ENCODE results near the gene HOXA13. TPM values are rescaled to one million over a fixed set of nuclear protein-coding genes. Genes with fewer than 3 reads are reported as not detected.

HOXA13 gene
- total RNA-seq, 2 experiments from 2014 or later = not detected

DNA sequence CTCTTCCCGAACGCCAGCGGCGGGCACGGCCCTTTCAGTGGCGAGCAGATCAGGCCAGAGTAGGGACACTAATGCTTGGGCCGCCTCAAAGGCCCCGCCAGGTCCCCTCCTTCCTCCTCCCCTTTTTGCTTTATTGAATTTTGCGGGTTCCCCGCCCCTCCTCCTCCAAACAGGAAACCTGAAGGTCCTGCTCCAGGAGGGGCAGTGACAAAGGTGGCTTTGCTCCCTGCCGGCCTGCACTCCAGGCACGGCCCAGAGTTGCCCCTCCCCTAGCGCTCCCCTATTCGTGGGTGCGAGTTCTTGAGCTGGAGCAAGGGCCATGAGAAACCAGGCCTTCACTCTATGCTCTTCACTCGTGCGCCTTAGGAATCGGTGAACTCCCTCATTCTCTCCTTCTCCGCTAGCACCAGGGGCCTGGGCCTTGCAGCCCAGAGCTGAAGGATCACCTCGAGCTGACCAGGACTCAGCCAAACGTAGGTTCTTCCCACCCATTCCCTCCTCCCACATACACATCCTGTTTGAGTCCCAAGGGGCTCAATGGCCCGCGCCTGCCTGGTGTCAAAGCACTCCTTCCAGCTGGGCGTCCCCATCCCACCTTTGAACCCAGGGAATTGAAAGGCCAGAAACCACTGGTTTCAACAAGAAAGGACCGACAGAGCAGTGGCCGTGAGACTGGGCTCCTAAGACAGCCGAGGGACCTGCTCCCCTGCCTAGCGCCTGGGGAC, 51.7 kb downstream of the HOXA13 start:
- Mint-ChIP-seq H3K9me3 (ENCODE audit: low read depth) (no peaks in the 10 kb centered on the region), H3K36me3 (ENCODE audit: low read depth) (no peaks in the 10 kb centered on the region), H3K4me1 (peaks cover 20% of the 10 kb centered on the region), H3K27ac (no peak overlapping the region), H3K27me3 (peaks cover 62% of the 10 kb centered on the region), H3K4me3 (no peak overlapping the region)
- ChIA-PET POLR2A (no interaction called here), CTCF (interaction anchor here (0.8 to 3.6 kb wide), 7 partner anchors 13 to 99 kb away, joined by 3 to 16 read pairs (median 7); no protein-coding TSS in a partner anchor)
- DNase-seq = peak; percentile 7
- ATAC-seq = no peak
- intact Hi-C loops (cut with DNase I, micrococcal nuclease) = loop anchor here in 1 of 2 experiments (2.0 kb wide), 1 partner anchor 19 kb away; no protein-coding TSS in a partner anchor

DNA sequence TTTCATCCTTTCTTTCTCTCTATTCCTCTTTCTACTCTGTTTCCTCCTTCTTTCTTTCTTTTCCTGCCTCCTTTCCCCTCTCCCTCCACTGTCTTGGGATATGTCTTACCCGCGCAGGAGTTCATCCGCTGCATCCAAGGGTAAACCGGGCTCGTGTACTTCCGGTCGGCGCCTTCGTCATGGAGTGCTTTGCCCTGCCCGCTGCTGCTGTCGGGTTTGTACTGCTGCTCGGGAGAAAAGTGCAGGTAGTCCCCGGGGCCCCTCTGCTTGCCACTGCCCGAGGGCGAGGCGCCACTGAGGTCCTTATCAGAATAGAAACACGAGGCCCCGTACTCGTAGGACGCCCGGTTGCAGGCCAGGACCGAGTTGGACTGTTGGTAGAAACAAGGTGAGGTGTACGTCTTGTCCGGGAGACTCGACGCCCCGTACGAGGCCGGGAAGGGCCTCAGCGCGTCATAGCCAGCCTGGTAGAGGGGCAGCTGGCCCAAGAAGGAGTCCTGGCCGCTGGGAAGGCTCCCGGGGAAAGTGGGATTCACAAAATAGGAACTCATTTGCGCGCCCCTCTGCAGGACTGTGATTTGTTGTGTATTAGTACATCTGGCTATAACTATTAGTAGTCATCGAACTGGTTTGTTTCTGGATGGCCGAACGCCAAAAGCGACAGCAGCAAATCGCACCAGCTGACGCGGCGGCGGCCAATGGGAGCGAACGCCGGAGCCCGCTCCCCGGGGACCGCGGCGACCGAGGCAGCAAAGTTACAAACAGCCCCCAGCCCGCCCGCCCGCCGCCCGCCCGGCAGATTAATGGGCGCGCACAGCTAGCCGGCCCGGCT, 52.5 kb downstream of the HOXA13 start, which contains the start of gene HOXA6:
TSS of gene HOXA6 (minus strand) at position 576 of the 832 bp plus-strand sequence. CDS start at position 551, 25 bp downstream.
- POLR2A ChIA-PET = no interaction called here
- DNase-seq = peak; percentile 29
- CTCF ChIA-PET = interaction anchor here (1.1 to 2.0 kb wide), 3 partner anchors 14 to 48 kb away, joined by 3 to 8 read pairs (median 7); no protein-coding TSS in a partner anchor
- no peaks in the 10 kb centered on the region for H3K36me3 Mint-ChIP-seq (ENCODE audit: low read depth)
- peaks cover 20% of the 10 kb centered on the region for H3K4me1 Mint-ChIP-seq
- no peak within 1 kb of the TSS for H3K27ac Mint-ChIP-seq
- no peak within 1 kb of the TSS for H3K4me3 Mint-ChIP-seq
- peaks cover 61% of the 10 kb centered on the region for H3K27me3 Mint-ChIP-seq
- intact Hi-C loops (cut with DNase I, micrococcal nuclease) = loop anchor here in 1 of 2 experiments (2.0 kb wide), 1 partner anchor 19 kb away; no protein-coding TSS in a partner anchor
- no peaks in the 10 kb centered on the region for H3K9me3 Mint-ChIP-seq (ENCODE audit: low read depth)
- ATAC-seq = no peak

DNA sequence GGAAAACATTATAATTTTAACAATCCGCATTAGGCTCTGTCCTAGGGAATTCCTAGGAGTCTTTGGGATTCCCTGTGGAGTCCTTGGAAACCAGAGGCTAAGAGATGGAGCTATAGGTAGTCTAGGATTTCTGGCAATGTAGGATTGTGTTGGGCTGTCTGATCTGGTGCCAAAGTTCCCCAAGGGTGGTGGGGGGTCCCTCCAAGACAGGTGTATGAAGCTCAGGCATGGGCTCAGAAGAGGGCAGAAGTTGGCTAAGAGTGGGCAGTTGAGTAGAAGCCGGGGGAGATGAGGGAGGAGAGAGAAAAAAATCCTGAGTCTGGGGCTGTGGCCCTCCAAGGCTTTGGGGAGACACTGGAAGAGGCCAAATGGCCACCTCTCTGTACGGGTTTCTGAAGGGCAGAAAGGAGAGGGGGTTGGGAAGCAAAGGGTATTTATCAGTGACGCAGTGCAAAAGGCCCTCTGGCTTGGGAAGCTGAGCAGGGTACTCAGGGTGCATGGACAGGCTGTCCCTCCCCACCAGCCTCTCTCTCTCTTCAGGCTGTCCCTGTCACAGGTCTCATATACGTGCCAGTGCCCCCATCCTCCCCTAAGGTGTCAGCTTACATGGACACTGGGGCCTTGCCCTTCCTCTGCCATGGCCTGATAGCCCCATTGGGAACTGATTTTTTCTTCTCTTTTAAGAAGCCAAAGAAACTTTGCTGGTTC, 53.2 kb downstream of the HOXA13 start:
- POLR2A ChIA-PET = no interaction called here
- CTCF ChIA-PET = interaction anchor here (1.9 kb wide), 1 partner anchor 33 kb away, joined by 6 read pairs; no protein-coding TSS in a partner anchor

DNA sequence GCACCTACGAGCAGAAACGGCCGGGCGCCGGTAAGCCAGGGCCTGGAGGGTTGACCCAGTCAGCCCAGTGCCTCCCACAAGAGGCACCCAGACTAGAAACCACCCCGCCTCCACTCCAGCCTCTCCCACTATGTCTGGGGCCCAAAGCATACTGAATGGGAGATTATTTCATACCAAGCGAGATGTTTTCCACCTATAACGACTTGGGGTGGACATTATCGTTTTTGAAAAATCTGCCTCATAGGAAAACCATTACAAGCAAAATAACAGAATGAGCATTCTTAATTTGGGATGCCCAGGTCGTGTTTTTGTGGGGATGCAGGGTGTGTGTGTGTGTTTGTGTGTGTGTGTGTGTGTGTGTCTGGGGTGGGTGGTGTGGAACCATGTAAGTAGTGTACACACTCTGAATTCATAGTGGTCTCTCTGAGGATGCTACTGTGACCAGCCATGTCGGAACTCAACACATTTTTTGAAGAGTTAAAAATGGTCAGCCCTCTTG, 53.9 kb downstream of the HOXA13 start:
- DNase-seq (no peak), ATAC-seq (no peak)
- Mint-ChIP-seq H3K36me3 (ENCODE audit: low read depth) (no peaks in the 10 kb centered on the region), H3K4me1 (peaks cover 8% of the 10 kb centered on the region), H3K27ac (no peak overlapping the region), H3K9me3 (ENCODE audit: low read depth) (no peaks in the 10 kb centered on the region), H3K4me3 (no peak overlapping the region), H3K27me3 (peaks cover 54% of the 10 kb centered on the region)
- intact Hi-C loops (cut with DNase I, micrococcal nuclease) = no loop called here
- ChIA-PET POLR2A (no interaction called here), CTCF (interaction anchor here (1.9 kb wide), 1 partner anchor 34 kb away, joined by 6 read pairs; no protein-coding TSS in a partner anchor)

More for the DNA sequence above, 53.2 kb downstream of the HOXA13 start:
- Mint-ChIP-seq H3K4me3 (no peak overlapping the region), H3K36me3 (ENCODE audit: low read depth) (no peaks in the 10 kb centered on the region), H3K9me3 (ENCODE audit: low read depth) (no peaks in the 10 kb centered on the region), H3K27me3 (peaks cover 56% of the 10 kb centered on the region), H3K27ac (no peak overlapping the region), H3K4me1 (peaks cover 15% of the 10 kb centered on the region)
- intact Hi-C loops (cut with DNase I, micrococcal nuclease) = no loop called here
- ATAC-seq (no peak), DNase-seq (no peak)

DNA sequence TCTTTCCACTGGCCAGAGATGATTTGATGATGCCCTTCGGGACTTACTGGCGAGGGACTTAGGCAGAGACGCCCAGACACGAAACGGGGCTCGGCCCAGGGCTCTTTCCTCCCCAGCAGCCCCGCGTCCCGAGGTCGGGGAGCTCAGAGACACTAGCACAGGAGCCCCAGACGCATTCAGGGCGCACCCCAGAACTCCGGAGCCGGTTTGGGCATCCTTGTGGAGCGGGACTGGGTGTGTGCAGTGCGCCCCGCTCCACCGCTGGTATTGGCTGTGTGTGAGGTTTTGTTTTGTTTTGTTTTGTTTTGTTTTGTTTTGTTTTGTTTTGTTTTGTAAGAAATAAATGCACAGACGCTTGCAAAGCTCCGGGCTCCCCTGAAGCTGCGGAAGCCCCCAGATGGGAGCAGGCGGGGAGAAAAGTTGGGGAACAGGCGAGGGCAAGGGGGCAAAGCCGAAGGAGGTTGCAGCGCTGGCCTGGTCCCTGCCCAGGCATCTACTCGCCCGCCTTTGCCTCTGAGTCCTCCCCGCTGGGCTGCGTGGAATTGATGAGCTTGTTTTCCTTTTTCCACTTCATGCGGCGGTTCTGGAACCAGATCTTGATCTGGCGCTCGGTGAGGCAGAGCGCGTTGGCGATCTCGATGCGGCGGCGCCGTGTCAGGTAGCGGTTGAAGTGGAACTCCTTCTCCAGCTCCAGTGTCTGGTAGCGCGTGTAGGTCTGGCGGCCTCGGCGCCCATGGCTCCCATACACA, 54.6 kb downstream of the HOXA13 start:
- Mint-ChIP-seq H3K9me3 (ENCODE audit: low read depth) (no peaks in the 10 kb centered on the region), H3K36me3 (ENCODE audit: low read depth) (no peaks in the 10 kb centered on the region), H3K4me3 (no peak overlapping the region), H3K27me3 (peaks cover 51% of the 10 kb centered on the region), H3K4me1 (peaks cover 6% of the 10 kb centered on the region), H3K27ac (no peak overlapping the region)
- POLR2A ChIA-PET = no interaction called here
- ATAC-seq = no peak
- CTCF ChIA-PET = interaction anchor here (0.6 to 1.9 kb wide), 3 partner anchors 34 to 463 kb away, joined by 3 to 6 read pairs (median 3); no protein-coding TSS in a partner anchor
- no peak for DNase-seq
- intact Hi-C loops (cut with DNase I, micrococcal nuclease) = no loop called here

DNA sequence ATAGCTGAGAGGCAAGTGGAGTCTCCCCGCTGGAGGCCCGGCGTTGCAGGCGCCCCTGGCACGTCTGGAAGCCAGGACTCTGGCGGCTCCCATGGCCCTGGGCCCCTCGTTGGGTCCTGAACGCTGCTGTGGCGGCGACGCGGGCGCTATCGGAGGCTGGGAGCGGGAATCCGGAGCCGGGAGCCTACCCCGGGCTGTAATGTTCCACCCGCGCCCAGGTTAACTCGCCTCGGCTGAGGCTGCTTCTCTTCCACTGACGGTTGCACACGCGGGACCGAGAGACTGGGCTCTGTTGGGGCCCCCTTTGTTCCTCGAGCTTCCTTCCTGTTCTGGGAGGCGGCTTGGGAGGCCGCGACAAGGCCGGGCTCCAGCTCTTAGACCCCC, 55.1 kb downstream of the HOXA13 start:
- ChIA-PET POLR2A (no interaction called here), CTCF (interaction anchor here (0.6 to 1.9 kb wide), 2 partner anchors 35 to 290 kb away, joined by 3 to 6 read pairs; no protein-coding TSS in a partner anchor)
- intact Hi-C loops (cut with DNase I, micrococcal nuclease) = no loop called here
- H3K4me1 Mint-ChIP-seq = peaks cover 6% of the 10 kb centered on the region
- H3K27ac Mint-ChIP-seq = no peak overlapping the region
- no peaks in the 10 kb centered on the region for H3K9me3 Mint-ChIP-seq (ENCODE audit: low read depth)
- ATAC-seq = no peak
- H3K36me3 Mint-ChIP-seq (ENCODE audit: low read depth) = no peaks in the 10 kb centered on the region
- peaks cover 45% of the 10 kb centered on the region for H3K27me3 Mint-ChIP-seq
- H3K4me3 Mint-ChIP-seq = no peak overlapping the region
- DNase-seq = no peak

Small RNA genes within 50 kb of the gene (microRNA-seq; reads per million reads assigned to microRNA genes)
- 2.5 reads per million for gene MIR196B (ENCODE audit: borderline replicate concordance)

Other genes starting within 250 kb of the HOXA13 start
- gene HOXA1, start 104.1 kb downstream of the HOXA13 start, total RNA-seq = under 1 TPM; 0.12 to 0.14 TPM
- gene HOXA2, start 97.4 kb downstream of the HOXA13 start, total RNA-seq = not detected
- under 1 TPM in 1 of 2 experiments, not detected in 1; 0.25 TPM for gene HOXA4, start 69.3 kb downstream of the HOXA13 start, total RNA-seq
- not detected for gene HOXA5, start 56.4 kb downstream of the HOXA13 start, total RNA-seq
- gene HOXA6, start 52.3 kb downstream of the HOXA13 start, total RNA-seq = not detected
- gene HOXA3, start 47.5 kb downstream of the HOXA13 start, total RNA-seq = not detected
- gene HOXA7, start 43.4 kb downstream of the HOXA13 start, total RNA-seq = not detected
- gene HOXA9, start 34.6 kb downstream of the HOXA13 start, total RNA-seq = not detected
- gene HOXA10, start 25.8 kb downstream of the HOXA13 start, total RNA-seq = not detected
- gene HOXA11, start 14.9 kb downstream of the HOXA13 start, total RNA-seq = not detected
- gene EVX1, start 42.7 kb upstream of the HOXA13 start, total RNA-seq = not detected

All from activated CD4-positive, alpha-beta T cell treated with anti-CD3 and anti-CD28 coated beads for 36 hours (primary cell).